Peyer's patch (tissue), 4 donors: Measurements from ENCODE around the gene SEC16B. TPM values are rescaled to one million over a fixed set of nuclear protein-coding genes. Genes with fewer than 3 reads are reported as not detected.

ENCODE experiments used
- DNase-seq, 3 donors: peaks; one replicate each; pipeline ENCODE4 v3.0.0-alpha.2; 2017 to 2019
- H3K27ac ChIP-seq, 4 donors: fragments of 200-600 bp; sonication (generic); one replicate each; pipeline ENCODE4 v1.5.1; 2016 to 2019
- H3K27me3 ChIP-seq, 2 donors: fragments of 200-600 bp; sonication (generic); one replicate each; pipeline ENCODE4 v1.5.1; 2019
- H3K36me3 ChIP-seq, 3 donors: fragments of 200-600 bp; sonication (generic); one replicate each; pipeline ENCODE4 v1.5.1; 2016 to 2019
- H3K4me1 ChIP-seq, 4 donors: fragments of 200-600 bp; sonication (generic); one replicate each; pipeline ENCODE4 v1.5.1; 2016 to 2019
- H3K4me3 ChIP-seq, 4 donors: fragments of 200-600 bp; sonication (generic); 1 replicate in 3 of 4; 2 replicates in 1 of 4; pipeline ENCODE4 v1.5.1; 2016 to 2019; ENCODE audit warnings: mild to moderate bottlenecking in 1 of 4
- H3K9me3 ChIP-seq, 4 donors: fragments of 200-600 bp; sonication (generic); one replicate each; pipeline ENCODE4 v1.5.1; 2016 to 2019; ENCODE audit warnings: mild to moderate bottlenecking in 1 of 4
- CTCF ChIP-seq, 6 experiments: fragments of 450-650 bp in 4 of 6; fragments of 200-600 bp in 2 of 6; sonication (generic) in 1 of 6; IDR thresholded peaks; one replicate each; pipeline ENCODE4 v1.5.1; 2017 to 2019; ENCODE audit warnings: antibody characterized with exemption in 6 of 6, mild to moderate bottlenecking in 3 of 6, moderate library complexity in 1 of 6
- POLR2A ChIP-seq, 2 donors: fragments of 450-650 bp; IDR thresholded peaks; one replicate each; pipeline ENCODE4 v1.5.1; 2017; ENCODE audit warnings: antibody characterized with exemption in 2 of 2, mild to moderate bottlenecking in 2 of 2, moderate library complexity in 2 of 2
- total RNA-seq, 4 donors: library from RNA; depleted of rRNA; stranded (reverse); fragments of >200 nt; gene quantifications; one replicate each; pipeline ENCODE4 v1.1.0, GENCODE V29; 2016

The SEC16B gene, protein sequence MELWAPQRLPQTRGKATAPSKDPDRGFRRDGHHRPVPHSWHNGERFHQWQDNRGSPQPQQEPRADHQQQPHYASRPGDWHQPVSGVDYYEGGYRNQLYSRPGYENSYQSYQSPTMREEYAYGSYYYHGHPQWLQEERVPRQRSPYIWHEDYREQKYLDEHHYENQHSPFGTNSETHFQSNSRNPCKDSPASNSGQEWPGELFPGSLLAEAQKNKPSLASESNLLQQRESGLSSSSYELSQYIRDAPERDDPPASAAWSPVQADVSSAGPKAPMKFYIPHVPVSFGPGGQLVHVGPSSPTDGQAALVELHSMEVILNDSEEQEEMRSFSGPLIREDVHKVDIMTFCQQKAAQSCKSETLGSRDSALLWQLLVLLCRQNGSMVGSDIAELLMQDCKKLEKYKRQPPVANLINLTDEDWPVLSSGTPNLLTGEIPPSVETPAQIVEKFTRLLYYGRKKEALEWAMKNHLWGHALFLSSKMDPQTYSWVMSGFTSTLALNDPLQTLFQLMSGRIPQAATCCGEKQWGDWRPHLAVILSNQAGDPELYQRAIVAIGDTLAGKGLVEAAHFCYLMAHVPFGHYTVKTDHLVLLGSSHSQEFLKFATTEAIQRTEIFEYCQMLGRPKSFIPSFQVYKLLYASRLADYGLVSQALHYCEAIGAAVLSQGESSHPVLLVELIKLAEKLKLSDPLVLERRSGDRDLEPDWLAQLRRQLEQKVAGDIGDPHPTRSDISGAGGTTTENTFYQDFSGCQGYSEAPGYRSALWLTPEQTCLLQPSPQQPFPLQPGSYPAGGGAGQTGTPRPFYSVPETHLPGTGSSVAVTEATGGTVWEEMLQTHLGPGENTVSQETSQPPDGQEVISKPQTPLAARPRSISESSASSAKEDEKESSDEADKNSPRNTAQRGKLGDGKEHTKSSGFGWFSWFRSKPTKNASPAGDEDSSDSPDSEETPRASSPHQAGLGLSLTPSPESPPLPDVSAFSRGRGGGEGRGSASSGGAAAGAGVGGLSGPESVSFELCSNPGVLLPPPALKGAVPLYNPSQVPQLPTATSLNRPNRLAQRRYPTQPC
- 100 to 1,000 TPM in 1 of 4 donors, 10 to 100 TPM in 3; 20.6 to 147 (median 55.0) TPM for total RNA-seq

DNA sequence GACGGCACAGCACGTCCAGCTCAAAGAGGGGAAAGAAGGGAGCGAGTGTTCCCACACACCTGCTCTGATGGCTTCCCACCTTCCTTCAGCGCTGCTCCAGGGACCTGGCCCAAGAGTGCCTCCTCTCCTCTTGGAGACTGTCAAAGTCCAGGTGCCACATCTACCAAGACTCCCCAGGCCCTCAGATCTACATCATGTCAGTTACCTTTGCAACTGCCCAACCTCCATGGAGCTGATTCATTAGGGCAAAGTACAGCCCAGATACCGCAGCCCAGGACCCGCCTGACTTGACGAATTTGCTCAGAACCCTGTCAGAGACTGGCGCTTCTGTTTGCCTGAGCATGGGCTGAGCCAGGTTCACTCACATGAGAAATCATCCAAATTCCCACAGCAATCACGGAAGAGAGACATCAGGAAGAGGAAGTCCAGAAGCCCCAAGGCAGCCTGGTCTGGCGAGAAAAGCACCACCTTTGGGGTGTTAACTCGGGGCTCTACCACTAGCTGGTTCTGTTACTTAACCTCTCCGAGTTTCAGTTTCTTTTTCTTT, at the start of gene SEC16B:
TSS of gene SEC16B (minus strand) at position 234 of the 547 bp plus-strand sequence. CDS start 2,077 bp downstream, outside the sequence.
- no peaks in the 10 kb centered on the region for H3K27me3 ChIP-seq
- no peaks in the 10 kb centered on the region for H3K4me1 ChIP-seq
- TF ChIP-seq POLR2A (IDR thresholded peaks at IDR 0.05) (peak; percentile 92 to 95), CTCF (IDR thresholded peaks at IDR 0.05) (peak in 1 of 6 experiments; percentile 16)
- peak within 1 kb of the TSS in 3 of 4 donors; percentile 77 to 96 (median 81) for H3K27ac ChIP-seq
- H3K36me3 ChIP-seq = peaks cover 0 to 23% (median 0%) of the 10 kb centered on the region in 3 donors
- H3K4me3 ChIP-seq = peak within 1 kb of the TSS in 3 of 4 donors; percentile 7 to 48 (median 40)
- peak in 2 of 3 donors; percentile 82 to 90 for DNase-seq
- no peaks in the 10 kb centered on the region for H3K9me3 ChIP-seq

GRCh38 chr1:178019622-178020021, 49.8 kb upstream of the SEC16B start:
- H3K9me3 ChIP-seq = peaks cover 0 to 6% (median 0%) of the 10 kb centered on the region in 4 donors
- H3K4me1 ChIP-seq = peaks cover 0 to 27% (median 2%) of the 10 kb centered on the region in 4 donors
- H3K36me3 ChIP-seq = peaks cover 0 to 33% (median 0%) of the 10 kb centered on the region in 3 donors
- no peaks in the 10 kb centered on the region for H3K27me3 ChIP-seq
- H3K27ac ChIP-seq = no peak overlapping the region
- no peak overlapping the region for H3K4me3 ChIP-seq
- TF ChIP-seq CTCF (IDR thresholded peaks at IDR 0.05) (no peak), POLR2A (IDR thresholded peaks at IDR 0.05) (no peak)
- no peak for DNase-seq

- Histone ChIP-seq H3K9me3 (peaks cover 0 to 6% (median 0%) of the 10 kb centered on the region in 4 donors), H3K27me3 (no peaks in the 10 kb centered on the region), H3K4me3 (no peak overlapping the region), H3K27ac (no peak overlapping the region), H3K4me1 (peaks cover 0 to 27% (median 2%) of the 10 kb centered on the region in 4 donors), H3K36me3 (peaks cover 0 to 33% (median 0%) of the 10 kb centered on the region in 3 donors)
- no peak for DNase-seq
- no peak for TF ChIP-seq CTCF (IDR thresholded peaks at IDR 0.05)
These were observed 49.4 kb upstream of the SEC16B start for GRCh38 chr1:178019208-178019607.

- Histone ChIP-seq H3K9me3 (peaks cover 0 to 6% (median 0%) of the 10 kb centered on the region in 4 donors), H3K27ac (no peak overlapping the region), H3K4me3 (no peak overlapping the region), H3K36me3 (peaks cover 0 to 33% (median 0%) of the 10 kb centered on the region in 3 donors), H3K27me3 (no peaks in the 10 kb centered on the region), H3K4me1 (peaks cover 0 to 20% (median 2%) of the 10 kb centered on the region in 4 donors)
- no peak for DNase-seq
- TF ChIP-seq CTCF (IDR thresholded peaks at IDR 0.05) (no peak), POLR2A (IDR thresholded peaks at IDR 0.05) (no peak)
These were observed 47.7 kb upstream of the SEC16B start for GRCh38 chr1:178017517-178017916.
